CD14-positive monocyte (primary cell): ENCODE results near the gene MYO7B. TPM values are rescaled to one million over a fixed set of nuclear protein-coding genes. Genes with fewer than 3 reads are reported as not detected.
A peak's percentile ranks its signal among the peaks of the same experiment; 100 is the strongest.

Experiments used
- DNase-seq, 3 donors: peaks; one replicate each; pipeline ENCODE4 v3.0.0-alpha.2; 2011 to 2022
- H2AFZ ChIP-seq: 2 replicates; pipeline ENCODE4 v1.6.0; 2012; ENCODE audit warnings: mild to moderate bottlenecking, low read depth, low read length, inconsistent platforms; ENCODE audit not compliant: insufficient read depth, poor library complexity, severe bottlenecking
- H3K27ac ChIP-seq, 2 donors: 1 replicate in 1 of 2; 2 replicates in 1 of 2; pipeline ENCODE4 v1.5.1; 2012 to 2013; ENCODE audit warnings: low read length in 2 of 2, control low read depth in 1 of 2, inconsistent platforms in 1 of 2, low read depth in 1 of 2, mild to moderate bottlenecking in 1 of 2
- H3K27me3 ChIP-seq, 2 donors: one replicate each; pipeline versions ENCODE4 v1.6.0 to v1.6.1; 2011 to 2013; ENCODE audit warnings: low read length in 2 of 2; ENCODE audit not compliant: control insufficient read depth in 2 of 2, insufficient read depth in 2 of 2
- H3K36me3 ChIP-seq, 2 donors: replicated peaks in 1 of 2; 1 replicate in 1 of 2; 2 replicates in 1 of 2; pipeline versions ENCODE4 v1.5.1 to v1.6.1; 2012 to 2013; ENCODE audit warnings: low read length in 2 of 2, control low read depth in 1 of 2, inconsistent platforms in 1 of 2, mild to moderate bottlenecking in 1 of 2; ENCODE audit not compliant: insufficient read depth in 2 of 2, control insufficient read depth in 1 of 2
- H3K4me1 ChIP-seq, 2 donors: 1 replicate in 1 of 2; 2 replicates in 1 of 2; pipeline versions ENCODE4 v1.5.1 to v1.6.1; 2012 to 2013; ENCODE audit warnings: low read length in 2 of 2, control low read depth in 1 of 2, inconsistent platforms in 1 of 2, mild to moderate bottlenecking in 1 of 2, moderate library complexity in 1 of 2; ENCODE audit not compliant: insufficient read depth in 2 of 2, control insufficient read depth in 1 of 2
- H3K4me2 ChIP-seq: replicated peaks from 2 replicates; pipeline ENCODE3; 2012; ENCODE audit warnings: low read length, moderate library complexity, mild to moderate bottlenecking; ENCODE audit not compliant: poor library complexity, severe bottlenecking; ENCODE audit errors: extremely low read depth
- H3K4me3 ChIP-seq, 3 experiments: fragments of 200-600 bp in 1 of 3; sonication (generic) in 1 of 3; replicated peaks in 1 of 3; 1 replicate in 2 of 3; 2 replicates in 1 of 3; pipeline ENCODE4 v1.5.1; 2011 to 2013; ENCODE audit warnings: low read length in 3 of 3, mild to moderate bottlenecking in 3 of 3, control low read depth in 2 of 3, low read depth in 2 of 3, inconsistent platforms in 1 of 3, moderate library complexity in 1 of 3
- H3K79me2 ChIP-seq: 2 replicates; pipeline ENCODE4 v1.6.0; 2012; ENCODE audit warnings: mild to moderate bottlenecking, control low read depth, inconsistent platforms, low read length, moderate library complexity; ENCODE audit not compliant: insufficient read depth
- H3K9ac ChIP-seq: 2 replicates; pipeline ENCODE4 v1.6.0; 2017; ENCODE audit warnings: low read length, mild to moderate bottlenecking; ENCODE audit not compliant: insufficient read depth, poor library complexity, severe bottlenecking
- H3K9me3 ChIP-seq, 2 donors: replicated peaks in 1 of 2; 1 replicate in 1 of 2; 2 replicates in 1 of 2; pipeline versions ENCODE4 v1.5.1 to v1.6.1; 2012 to 2013; ENCODE audit warnings: low read length in 2 of 2, control low read depth in 1 of 2; ENCODE audit not compliant: control insufficient read depth in 1 of 2, insufficient read depth in 1 of 2
- H4K20me1 ChIP-seq: 2 replicates; pipeline ENCODE4 v1.6.0; 2012; ENCODE audit warnings: mild to moderate bottlenecking, low read length, control low read depth, moderate library complexity; ENCODE audit not compliant: insufficient read depth
- H3K27ac Mint-ChIP-seq, 7 donors: one replicate each; pipeline ENCODE4 v1.8.0; 2020; ENCODE audit warnings: mild to moderate bottlenecking in 7 of 7, mixed read lengths in 7 of 7, moderate library complexity in 6 of 7, inconsistent platforms in 2 of 7
- H3K27me3 Mint-ChIP-seq, 3 donors: one replicate each; pipeline ENCODE4 v1.8.0; 2021 to 2022; ENCODE audit warnings: low read depth in 3 of 3, mild to moderate bottlenecking in 3 of 3, mixed read lengths in 3 of 3, moderate library complexity in 3 of 3, inconsistent platforms in 1 of 3
- H3K36me3 Mint-ChIP-seq, 2 donors: one replicate each; pipeline ENCODE4 v1.8.0; 2020; ENCODE audit warnings: mixed read lengths in 2 of 2, inconsistent platforms in 1 of 2, mild to moderate bottlenecking in 1 of 2
- H3K4me1 Mint-ChIP-seq: one replicate; pipeline ENCODE4 v1.8.0; 2020; ENCODE audit warnings: mild to moderate bottlenecking, mixed read lengths
- H3K4me3 Mint-ChIP-seq, 2 donors: one replicate each; pipeline ENCODE4 v1.8.0; 2020; ENCODE audit warnings: mild to moderate bottlenecking in 2 of 2, mixed read lengths in 2 of 2, moderate library complexity in 1 of 2
- H3K9me3 Mint-ChIP-seq, 7 donors: one replicate each; pipeline ENCODE4 v1.8.0; 2020 to 2022; ENCODE audit warnings: mixed read lengths in 7 of 7, mild to moderate bottlenecking in 6 of 7, moderate library complexity in 6 of 7, inconsistent platforms in 2 of 7
- CTCF ChIP-seq: fragments of 200-600 bp; IDR thresholded peaks from one replicate; pipeline ENCODE4 v1.8.0; 2022; ENCODE audit warnings: antibody characterized with exemption, mild to moderate bottlenecking
- WGBS: methylation state at CpG from one replicate; pipeline ENCODE4 v1.1.5; 2013; ENCODE audit warnings: missing lambda C conversion rate; ENCODE audit not compliant: insufficient coverage; 5-methylcytosine and 5-hydroxymethylcytosine counted together
- intact Hi-C, 2 donors: fragments of 100-400 bp; cut with micrococcal nuclease; formaldehyde crosslinking; loops; one replicate each; pipeline versions ENCODE4 v1.15.0 to v1.15.1; 2023
- polyA plus RNA-seq, 3 donors: library from polyadenylated mRNA; depleted of rRNA in 1 of 3; unstranded in 2 of 3; stranded (reverse) in 1 of 3; fragments of 300-500 nt in 2 of 3; fragments of >200 nt in 1 of 3; fragmentation: Illumina TruSeq in 2 of 3; gene quantifications; 1 replicate in 2 of 3; 2 replicates in 1 of 3; pipeline ENCODE4 v1.2.3, GENCODE V29; 2012 to 2021

Gene MYO7B
- polyA plus RNA-seq, 3 donors: 7.3 to 9.8 (median 9.0) TPM

DNA sequence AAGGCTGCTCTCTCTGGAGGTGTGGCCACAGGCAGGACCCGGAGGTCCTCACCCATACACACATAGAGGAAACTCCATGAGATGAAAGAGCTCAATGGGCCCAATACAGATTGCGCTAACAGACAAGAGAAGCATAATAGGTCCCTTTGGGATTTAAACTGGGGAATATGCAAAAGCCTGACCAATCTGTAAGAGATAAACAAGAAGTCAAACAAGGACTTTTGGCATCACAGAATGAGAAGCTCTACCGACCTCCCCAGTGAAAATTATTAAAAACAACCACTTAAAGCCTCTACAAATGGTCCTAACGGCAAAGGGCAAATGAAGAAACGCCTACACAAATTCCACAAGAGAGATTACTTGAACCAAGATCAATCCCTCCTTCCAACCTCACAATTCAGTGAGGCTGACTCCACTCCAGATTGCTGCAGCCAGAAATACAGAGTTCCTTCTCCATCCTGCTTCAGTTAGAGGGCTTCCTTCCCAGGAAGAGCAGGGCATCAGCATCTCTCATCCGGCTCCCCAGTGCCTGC, 20.0 kb upstream of the MYO7B start:
- Mint-ChIP-seq H3K27ac (peak overlapping the region in 6 of 7 donors; percentile 4 to 69 (median 18)), H3K4me1 (peaks cover 7% of the 10 kb centered on the region), H3K9me3 (peaks cover 0 to 6% (median 0%) of the 10 kb centered on the region in 7 donors), H3K27me3 (peaks cover 0 to 4% (median 1%) of the 10 kb centered on the region in 3 donors), H3K36me3 (peaks cover 61 to 81% of the 10 kb centered on the region in 2 donors), H3K4me3 (no peak overlapping the region)
- no peak for TF ChIP-seq CTCF
- Histone ChIP-seq H3K27me3 (no peaks in the 10 kb centered on the region), H3K9me3 (peaks cover 6% of the 10 kb centered on the region in 2 donors), H3K36me3 (peaks cover 65 to 100% of the 10 kb centered on the region in 2 donors), H3K4me2 (no peak overlapping the region), H2AFZ (no peak overlapping the region), H3K9ac (no peak overlapping the region), H4K20me1 (peaks cover 95% of the 10 kb centered on the region), H3K79me2 (peaks cover 100% of the 10 kb centered on the region), H3K4me1 (no peaks in the 10 kb centered on the region), H3K27ac (peak overlapping the region in 1 of 2 donors; percentile 43), H3K4me3 (no peak overlapping the region)
- WGBS: 97% methylated on average over 4 of the region's 6 CpGs
- no peak for DNase-seq
- intact Hi-C loops: no loop called here

- H3K27me3 ChIP-seq: no peaks in the 10 kb centered on the region
- no peak overlapping the region for H3K4me2 ChIP-seq
- no peak for TF ChIP-seq CTCF
- H4K20me1 ChIP-seq: peaks cover 95% of the 10 kb centered on the region
- peaks cover 0 to 6% (median 0%) of the 10 kb centered on the region in 7 donors for H3K9me3 Mint-ChIP-seq
- peaks cover 64 to 79% of the 10 kb centered on the region in 2 donors for H3K36me3 Mint-ChIP-seq
- H3K27me3 Mint-ChIP-seq: peaks cover 0 to 4% (median 1%) of the 10 kb centered on the region in 3 donors
- H3K27ac Mint-ChIP-seq: peak overlapping the region in 5 of 7 donors; percentile 6 to 43 (median 17)
- H3K4me1 ChIP-seq: no peaks in the 10 kb centered on the region
- intact Hi-C loops: no loop called here
- H3K36me3 ChIP-seq: peaks cover 68 to 100% of the 10 kb centered on the region in 2 donors
- H3K27ac ChIP-seq: peak overlapping the region in 1 of 2 donors; percentile 43
- H3K9ac ChIP-seq: no peak overlapping the region
- no peak overlapping the region for H3K4me3 ChIP-seq
- no peak for DNase-seq
- H3K9me3 ChIP-seq: peaks cover 6% of the 10 kb centered on the region in 2 donors
- H3K79me2 ChIP-seq: peaks cover 100% of the 10 kb centered on the region
- H3K4me1 Mint-ChIP-seq: peaks cover 5% of the 10 kb centered on the region
- 97% methylated on average over 13 of the region's 14 CpGs for WGBS
- no peak overlapping the region for H2AFZ ChIP-seq
- no peak overlapping the region for H3K4me3 Mint-ChIP-seq
Observed at GRCh38 chr2:127516041-127516762, 19.3 kb upstream of the MYO7B start.
